ENCODE data around the gene BUD31.
A peak's percentile ranks its signal among the peaks of the same experiment; 100 is the strongest.

GRCh38 chr7:99457650-99458493, 49.1 kb downstream of the BUD31 start:
- TF ChIP-seq ZNF343 (CRISPR knock-in tag; IDR thresholded peaks at IDR 0.05) (no peak), ATF2 (CRISPR knock-in tag; IDR thresholded peaks at IDR 0.05) (no peak), USF2 (IDR thresholded peaks at IDR 0.05; ENCODE audit: low read depth, low read length) (no peak), USF2 (CRISPR knock-in tag; IDR thresholded peaks at IDR 0.05; ENCODE audit: borderline replicate concordance) (no peak), RAD21 (CRISPR knock-in tag; IDR thresholded peaks at IDR 0.05) (no peak), CTCF (CRISPR knock-in tag; IDR thresholded peaks at IDR 0.05) (no peak), SP1 (IDR thresholded peaks at IDR 0.05) (no peak), SP1 (CRISPR knock-in tag; IDR thresholded peaks at IDR 0.05) (no peak), ZFP41 (CRISPR knock-in tag; IDR thresholded peaks at IDR 0.05; ENCODE audit: borderline replicate concordance) (no peak), CREB1 (IDR thresholded peaks at IDR 0.05) (no peak), CREB1 (CRISPR knock-in tag; IDR thresholded peaks at IDR 0.05) (no peak), JUNB (CRISPR knock-in tag; IDR thresholded peaks at IDR 0.05; ENCODE audit: borderline replicate concordance) (no peak), POLR2A (IDR thresholded peaks at IDR 0.05; ENCODE audit: insufficient read depth in 1 of 2, low read depth in 2 of 2, low read length in 2 of 2) (peak in 1 of 2 experiments; percentile 61; a peak in 2 of 4 replicates), KAT7 (CRISPR knock-in tag; IDR thresholded peaks at IDR 0.05; ENCODE audit: borderline replicate concordance) (no peak), KDM2A (CRISPR knock-in tag; IDR thresholded peaks at IDR 0.05; ENCODE audit: borderline replicate concordance, low read depth) (no peak), STAT6 (CRISPR knock-in tag; IDR thresholded peaks at IDR 0.05; ENCODE audit: borderline replicate concordance) (no peak)

All from HepG2 (cell line).